Measurements from ENCODE around the gene C14orf180. TPM values are rescaled to one million over a fixed set of nuclear protein-coding genes. Genes with fewer than 3 reads are reported as not detected.

The C14orf180 gene
- not detected in 3 replicates for polyA plus RNA-seq
- not detected for polyA plus RNA-seq (2011; ENCODE audit: low read depth)
- not detected in 2 replicates for polyA plus RNA-seq (2011; cell fraction: cytosol; rRNA removed)
- not detected in 2 replicates for polyA plus RNA-seq (2011; cell fraction: nucleus; rRNA removed)
- not detected in 2 replicates for polyA plus RNA-seq (2012; ENCODE audit: low replicate concordance)
- polyA minus RNA-seq = not detected in 3 replicates
- polyA minus RNA-seq (2011; cell fraction: cytosol; rRNA and poly(A)+ RNA removed) = not detected
- polyA minus RNA-seq (2011; cell fraction: nucleus; rRNA and poly(A)+ RNA removed) = not detected in 2 replicates

GRCh38 chr14:104579507-104579906, at the start of gene C14orf180:
Gene C14orf180 (plus strand): TSS chr14:104579764. CDS start chr14:104586431, 6,667 bp downstream.
- no peak for FAIRE-seq

DNA sequence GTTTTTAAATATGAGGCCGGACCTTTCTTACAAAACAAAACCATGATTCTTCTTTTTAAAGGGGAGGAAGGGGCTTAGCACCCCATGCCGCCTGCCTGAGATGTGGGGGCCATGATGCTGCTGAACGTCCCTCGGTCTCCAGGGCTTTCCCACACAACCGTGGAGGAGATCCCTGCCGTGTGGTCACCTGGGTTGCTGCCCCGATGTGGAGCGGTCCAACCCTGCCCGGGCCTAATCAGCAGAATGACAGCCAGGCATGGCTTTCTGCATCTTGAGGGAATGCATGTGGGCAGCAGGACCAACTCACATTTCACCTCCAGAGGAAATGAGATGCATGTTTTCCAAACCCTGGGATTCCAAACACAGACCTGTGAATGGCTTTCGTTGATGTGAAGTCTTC, 48.9 kb upstream of the C14orf180 start:
- Histone ChIP-seq H3K36me3 (ENCODE audit: control insufficient read depth in 2 of 2, extremely low read depth in 1 of 2, insufficient read depth in 2 of 2, low read length in 2 of 2) (no peaks in the 10 kb centered on the region), H4K20me1 (ENCODE audit: control insufficient read depth, extremely low read depth, insufficient read depth, low read length) (no peaks in the 10 kb centered on the region), H3K9me3 (ENCODE audit: control insufficient read depth, low read depth, low read length) (peaks cover 5% of the 10 kb centered on the region), H3K9me1 (ENCODE audit: control insufficient read depth, extremely low read depth, insufficient read depth, low read length) (no peaks in the 10 kb centered on the region), H3K4me2 (ENCODE audit: control insufficient read depth, extremely low read depth, insufficient read depth, low read depth, low read length) (no peak overlapping the region), H3K27ac (ENCODE audit: control insufficient read depth, insufficient read depth, low read length) (no peak overlapping the region), H3K79me2 (ENCODE audit: control insufficient read depth, insufficient read depth, low read length) (no peaks in the 10 kb centered on the region), H3K27me3 (ENCODE audit: control insufficient read depth, extremely low read depth, insufficient read depth, low read length) (no peaks in the 10 kb centered on the region), H2AFZ (ENCODE audit: control insufficient read depth, low read length) (no peak overlapping the region), H3K9ac (ENCODE audit: control insufficient read depth, extremely low read depth, insufficient read depth, low read length) (no peak overlapping the region), H3K4me3 (ENCODE audit: control insufficient read depth in 2 of 3, extremely low read depth in 1 of 3, insufficient read depth in 2 of 3, low read depth in 1 of 3, low read length in 3 of 3) (no peak overlapping the region), H3K4me1 (ENCODE audit: control insufficient read depth, extremely low read depth, insufficient read depth, low read length) (peaks cover 4% of the 10 kb centered on the region)
- dilution Hi-C loops (cut with MboI; ENCODE audit: extremely low pct_ligation_motif_present, low sequenced_read_pairs) = no loop called here
- DNase-seq (ENCODE audit: low read depth, low spot score) = no peak
- TF ChIP-seq CTCF (optimal IDR thresholded peaks at IDR 0.05 in 1 of 3, IDR thresholded peaks at IDR 0.05 in 1 of 3, conservative IDR thresholded peaks at IDR 0.05 in 1 of 3; ENCODE audit: extremely low read depth in 1 of 3, insufficient read depth in 2 of 3, low read length in 3 of 3) = no peak
- no peak for TF ChIP-seq EZH2 (IDR thresholded peaks at IDR 0.05; ENCODE audit: low read length)
- FAIRE-seq = no peak

More at GRCh38 chr14:104579507-104579906, at the start of gene C14orf180:
- DNase-seq (ENCODE audit: low read depth, low spot score) = no peak
- Histone ChIP-seq H3K79me2 (ENCODE audit: control insufficient read depth, insufficient read depth, low read length) (no peaks in the 10 kb centered on the region), H3K4me2 (ENCODE audit: control insufficient read depth, extremely low read depth, insufficient read depth, low read depth, low read length) (no peak within 1 kb of the TSS), H2AFZ (ENCODE audit: control insufficient read depth, low read length) (no peak within 1 kb of the TSS), H3K4me1 (ENCODE audit: control insufficient read depth, extremely low read depth, insufficient read depth, low read length) (no peaks in the 10 kb centered on the region), H3K9me1 (ENCODE audit: control insufficient read depth, extremely low read depth, insufficient read depth, low read length) (no peaks in the 10 kb centered on the region), H3K9me3 (ENCODE audit: control insufficient read depth, low read depth, low read length) (no peaks in the 10 kb centered on the region), H3K4me3 (ENCODE audit: control insufficient read depth in 2 of 3, extremely low read depth in 1 of 3, insufficient read depth in 2 of 3, low read depth in 1 of 3, low read length in 3 of 3) (no peak within 1 kb of the TSS), H4K20me1 (ENCODE audit: control insufficient read depth, extremely low read depth, insufficient read depth, low read length) (peaks cover 2% of the 10 kb centered on the region), H3K36me3 (ENCODE audit: control insufficient read depth in 2 of 2, extremely low read depth in 1 of 2, insufficient read depth in 2 of 2, low read length in 2 of 2) (no peaks in the 10 kb centered on the region), H3K27ac (ENCODE audit: control insufficient read depth, insufficient read depth, low read length) (no peak within 1 kb of the TSS), H3K27me3 (ENCODE audit: control insufficient read depth, extremely low read depth, insufficient read depth, low read length) (peaks cover 54% of the 10 kb centered on the region), H3K9ac (ENCODE audit: control insufficient read depth, extremely low read depth, insufficient read depth, low read length) (no peak within 1 kb of the TSS)
- no peak for TF ChIP-seq CTCF (optimal IDR thresholded peaks at IDR 0.05 in 1 of 3, IDR thresholded peaks at IDR 0.05 in 1 of 3, conservative IDR thresholded peaks at IDR 0.05 in 1 of 3; ENCODE audit: extremely low read depth in 1 of 3, insufficient read depth in 2 of 3, low read length in 3 of 3)
- no peak for TF ChIP-seq EZH2 (IDR thresholded peaks at IDR 0.05; ENCODE audit: low read length)
- dilution Hi-C loops (cut with MboI; ENCODE audit: extremely low pct_ligation_motif_present, low sequenced_read_pairs) = no loop called here
